ENCODE measurements around the gene SYNPO2.

The SYNPO2 gene

GRCh38 chr4:118947095-118947494, 58.4 kb downstream of the SYNPO2 start:
- no peak for TF ChIP-seq CTCF (IDR thresholded peaks at IDR 0.05; ENCODE audit: low read depth, low read length)
- no peak for DNase-seq (ENCODE audit: extremely low read depth, low read depth)

GRCh38 chr4:118948545-118949144, 60.0 kb downstream of the SYNPO2 start:
- DNase-seq (ENCODE audit: extremely low read depth, low read depth): no peak
- no peak for TF ChIP-seq CTCF (IDR thresholded peaks at IDR 0.05; ENCODE audit: low read depth, low read length)

DNA sequence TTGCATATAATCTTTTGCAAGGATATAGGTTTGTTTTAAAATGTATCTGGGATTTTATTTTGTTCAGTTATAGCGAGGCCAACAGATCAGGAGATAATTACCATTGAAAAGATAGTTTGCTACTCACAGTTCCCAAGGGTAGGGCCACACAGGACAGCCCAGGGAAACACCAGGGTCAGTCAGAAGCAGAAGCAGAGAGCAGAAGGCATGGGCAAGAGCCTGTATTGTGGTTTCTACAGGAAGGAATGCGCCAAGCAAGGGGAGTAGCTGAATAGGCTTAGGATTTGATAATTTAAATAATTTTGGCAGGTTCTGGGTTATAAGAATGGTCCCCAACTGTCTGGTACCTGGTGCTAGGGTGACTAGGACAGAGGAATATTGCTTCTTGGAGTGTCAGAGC, 61.6 kb downstream of the SYNPO2 start:
- no peak for DNase-seq (ENCODE audit: extremely low read depth, low read depth)
- no peak for TF ChIP-seq CTCF (IDR thresholded peaks at IDR 0.05; ENCODE audit: low read depth, low read length)

DNA sequence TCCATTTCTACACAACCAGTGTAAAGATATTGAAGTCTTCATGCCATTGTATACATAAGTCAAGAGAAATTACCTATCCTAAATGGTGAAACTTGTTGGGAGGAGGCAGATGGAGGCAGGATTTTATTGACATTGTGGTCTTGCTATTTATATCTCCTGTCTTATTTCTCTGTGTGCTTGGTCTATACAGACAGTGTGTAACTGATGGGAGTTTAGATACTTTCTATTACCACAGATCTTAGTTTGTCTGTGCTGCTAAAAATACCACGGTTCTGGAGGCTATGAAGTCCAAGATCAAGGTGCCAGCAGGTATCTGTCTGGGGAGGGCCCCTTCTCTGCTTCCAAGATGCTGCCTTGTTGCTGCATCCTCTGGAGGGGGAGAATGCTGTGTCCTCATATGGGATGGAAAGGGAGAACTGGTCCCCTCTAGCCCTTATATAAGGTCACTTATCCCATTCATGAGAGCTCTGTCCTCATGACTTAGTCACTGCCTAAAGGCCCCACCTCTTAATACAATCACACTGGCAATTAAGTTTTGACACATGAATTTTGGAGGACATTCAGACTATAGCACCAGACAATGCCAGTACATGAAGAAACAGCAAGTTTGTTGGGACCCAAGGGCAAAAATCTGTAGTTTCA, 62.4 kb downstream of the SYNPO2 start:
- no peak for TF ChIP-seq CTCF (IDR thresholded peaks at IDR 0.05; ENCODE audit: low read depth, low read length)

GRCh38 chr4:118953276-118953675, 64.6 kb downstream of the SYNPO2 start:
- no peak for TF ChIP-seq CTCF (IDR thresholded peaks at IDR 0.05; ENCODE audit: low read depth, low read length)
- DNase-seq (ENCODE audit: extremely low read depth, low read depth): no peak

More for the DNA sequence above, 62.4 kb downstream of the SYNPO2 start:
- no peak for DNase-seq (ENCODE audit: extremely low read depth, low read depth)

GRCh38 chr4:118954246-118954645, 65.6 kb downstream of the SYNPO2 start:
- TF ChIP-seq CTCF (IDR thresholded peaks at IDR 0.05; ENCODE audit: low read depth, low read length): peak; percentile 46
- no peak for DNase-seq (ENCODE audit: extremely low read depth, low read depth)

GRCh38 chr4:118955515-118955914, 66.9 kb downstream of the SYNPO2 start:
- DNase-seq (ENCODE audit: extremely low read depth, low read depth): no peak
- no peak for TF ChIP-seq CTCF (IDR thresholded peaks at IDR 0.05; ENCODE audit: low read depth, low read length)

All from AG09319 (cell line).